HEK293T (cell line): ENCODE data around the gene AKT3.

ENCODE experiments used
- CTCF ChIA-PET: fragments of 350-600 bp; formaldehyde crosslinking; extraction: SDS; loops from one replicate; lab custom pipeline; 2021; ENCODE audit warnings: antibody characterized with exemption, inconsistent platforms; lab: Yijun Ruan, JAX
- POLR2A ChIA-PET: fragments of 350-600 bp; formaldehyde crosslinking; extraction: SDS; loops from one replicate; lab custom pipeline; 2020; ENCODE audit warnings: antibody characterized with exemption, inconsistent platforms; lab: Yijun Ruan, JAX
- DNase-seq: peaks from one replicate; pipeline ENCODE4 v3.0.0; 2012; ENCODE audit warnings: mixed read lengths; ENCODE audit errors: extremely low spot score
- ARNT ChIP-seq: fragments of 450-650 bp; IDR thresholded peaks from 2 replicates; pipeline ENCODE4 v1.6.1; 2017; ENCODE audit warnings: mild to moderate bottlenecking
- BHLHE40 ChIP-seq: fragments of 450-650 bp; IDR thresholded peaks from 2 replicates; pipeline ENCODE4 v1.6.1; 2016; ENCODE audit warnings: mild to moderate bottlenecking, moderate library complexity, borderline replicate concordance
- CTBP1 ChIP-seq: fragments of 450-650 bp; IDR thresholded peaks from 2 replicates; pipeline ENCODE4 v1.6.1; 2016; ENCODE audit warnings: borderline replicate concordance
- ELF4 ChIP-seq: fragments of 450-650 bp; IDR thresholded peaks from 2 replicates; pipeline ENCODE4 v1.6.1; 2017; ENCODE audit warnings: antibody characterized with exemption
- FOXA1 ChIP-seq: fragments of 450-650 bp; IDR thresholded peaks from 2 replicates; pipeline ENCODE4 v1.6.1; 2016; ENCODE audit warnings: mild to moderate bottlenecking
- FOXK2 ChIP-seq: fragments of 450-650 bp; IDR thresholded peaks from 2 replicates; pipeline ENCODE4 v1.6.1; 2016; ENCODE audit warnings: mild to moderate bottlenecking
- FOXM1 ChIP-seq: fragments of 450-650 bp; IDR thresholded peaks from 2 replicates; pipeline ENCODE4 v1.6.1; 2017; ENCODE audit warnings: mild to moderate bottlenecking, borderline replicate concordance
- HDGF ChIP-seq: fragments of 450-650 bp; IDR thresholded peaks from 2 replicates; pipeline ENCODE4 v1.6.1; 2017; ENCODE audit warnings: antibody characterized with exemption, borderline replicate concordance
- L3MBTL2 ChIP-seq: fragments of 450-650 bp; conservative IDR thresholded peaks from 2 replicates; pipeline ENCODE4 v1.6.1; 2016; ENCODE audit warnings: mild to moderate bottlenecking
- LEF1 ChIP-seq: fragments of 450-650 bp; IDR thresholded peaks from 2 replicates; pipeline ENCODE4 v1.6.1; 2017; ENCODE audit warnings: mild to moderate bottlenecking, borderline replicate concordance
- NFRKB ChIP-seq: fragments of 450-650 bp; IDR thresholded peaks from 2 replicates; pipeline ENCODE4 v1.6.1; 2016; ENCODE audit warnings: mild to moderate bottlenecking, moderate library complexity
- SP1 ChIP-seq: fragments of 450-650 bp; IDR thresholded peaks from 2 replicates; pipeline ENCODE4 v1.6.1; 2017
- SUZ12 ChIP-seq: fragments of 450-650 bp; IDR thresholded peaks from 2 replicates; pipeline ENCODE4 v1.6.1; 2016; ENCODE audit warnings: mild to moderate bottlenecking
- TARDBP ChIP-seq: fragments of 450-650 bp; IDR thresholded peaks from 2 replicates; pipeline ENCODE4 v1.6.1; 2016
- ZNF384 ChIP-seq: fragments of 450-650 bp; IDR thresholded peaks from 2 replicates; pipeline ENCODE4 v1.6.1; 2016
- TF ChIP-seq, protein P1 (sequence below): fragments of 450-650 bp; IDR thresholded peaks from 2 replicates; pipeline ENCODE4 v1.6.1; 2016

Gene AKT3

DNA sequence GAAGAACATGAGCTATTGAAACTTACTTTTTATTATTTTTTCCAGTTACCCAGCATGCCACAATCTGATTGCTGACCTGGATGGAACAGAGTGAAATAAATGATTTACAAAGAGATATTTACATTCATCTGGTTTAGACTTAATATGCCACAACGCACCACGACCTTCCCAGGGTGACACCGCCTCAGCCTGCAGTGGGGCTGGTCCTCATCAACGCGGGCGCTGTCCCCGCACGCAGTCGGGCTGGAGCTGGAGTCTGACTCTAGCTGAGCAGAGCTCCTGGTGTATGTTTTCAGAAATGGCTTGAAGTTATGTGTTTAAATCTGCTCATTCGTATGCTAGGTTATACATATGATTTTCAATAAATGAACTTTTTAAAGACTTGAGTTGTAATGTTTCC lies 350.3 kb downstream of the AKT3 start:
- no peak for DNase-seq
- ChIA-PET CTCF (no interaction called here), POLR2A (no interaction called here)
- TF ChIP-seq TARDBP = no peak
- no peak for TF ChIP-seq L3MBTL2
- no peak for TF ChIP-seq FOXA1

DNA sequence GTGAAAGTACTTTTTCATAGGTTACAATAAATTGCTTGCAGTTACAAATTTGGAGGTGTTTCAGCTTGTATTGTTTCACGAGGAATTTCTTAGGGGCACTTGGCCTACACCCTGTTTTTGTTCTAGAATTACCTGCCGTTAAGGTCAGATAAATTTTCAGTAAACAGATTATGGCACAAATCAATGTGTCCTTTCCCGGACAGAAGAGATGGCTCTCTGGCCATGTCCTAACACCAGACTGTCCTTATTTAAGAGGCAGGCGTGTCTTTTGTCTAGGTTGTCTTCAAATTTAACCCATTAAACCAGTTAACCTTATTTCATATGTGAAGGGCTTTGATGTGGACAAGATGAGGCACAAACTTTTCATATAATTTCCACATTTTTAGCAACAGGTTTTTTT lies 350.8 kb downstream of the AKT3 start:
- TF ChIP-seq SP1 (no peak), FOXA1 (no peak), FOXM1 (no peak), TARDBP (no peak), HDGF (no peak), ARNT (no peak), LEF1 (no peak), ELF4 (no peak), BHLHE40 (no peak)
- DNase-seq = no peak
- ChIA-PET CTCF (no interaction called here), POLR2A (no interaction called here)

DNA sequence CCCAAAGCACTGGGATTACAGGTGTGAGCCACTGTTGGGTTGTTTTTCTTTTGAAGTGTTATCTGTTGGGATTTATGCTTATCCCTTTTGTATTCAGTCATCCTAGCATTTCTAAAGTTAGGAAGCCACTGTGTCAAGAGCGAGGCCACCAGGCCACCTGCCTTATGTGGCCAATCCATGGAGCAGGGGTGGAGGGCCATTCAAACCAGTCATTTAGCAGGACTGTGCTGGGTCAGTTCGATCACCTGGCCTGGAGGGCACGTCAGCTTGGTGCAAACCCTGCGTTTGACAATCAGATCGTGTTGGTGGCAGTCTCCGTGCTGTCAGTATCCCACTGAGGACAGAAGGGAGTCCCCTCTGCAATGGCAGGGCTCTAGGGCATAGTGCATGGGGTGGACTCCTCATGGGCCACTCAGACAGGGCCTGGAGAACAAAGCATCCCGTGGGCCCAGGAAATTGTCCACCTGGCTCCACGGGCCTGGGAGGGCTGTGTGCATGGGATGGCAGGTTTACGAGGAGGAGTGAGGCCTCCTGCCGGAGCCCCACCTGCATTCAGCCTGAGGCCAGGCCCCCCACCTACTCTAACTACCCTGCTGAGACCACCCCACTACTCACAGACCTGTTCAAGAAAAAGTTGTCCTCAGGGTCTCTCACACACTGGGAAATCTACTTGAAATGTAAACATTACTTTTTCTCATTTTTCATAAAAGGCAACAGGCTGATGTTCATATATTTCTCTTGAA lies 351.9 kb downstream of the AKT3 start:
- TF ChIP-seq SUZ12 (no peak), TARDBP (no peak)
- TF ChIP-seq, protein P1, sequence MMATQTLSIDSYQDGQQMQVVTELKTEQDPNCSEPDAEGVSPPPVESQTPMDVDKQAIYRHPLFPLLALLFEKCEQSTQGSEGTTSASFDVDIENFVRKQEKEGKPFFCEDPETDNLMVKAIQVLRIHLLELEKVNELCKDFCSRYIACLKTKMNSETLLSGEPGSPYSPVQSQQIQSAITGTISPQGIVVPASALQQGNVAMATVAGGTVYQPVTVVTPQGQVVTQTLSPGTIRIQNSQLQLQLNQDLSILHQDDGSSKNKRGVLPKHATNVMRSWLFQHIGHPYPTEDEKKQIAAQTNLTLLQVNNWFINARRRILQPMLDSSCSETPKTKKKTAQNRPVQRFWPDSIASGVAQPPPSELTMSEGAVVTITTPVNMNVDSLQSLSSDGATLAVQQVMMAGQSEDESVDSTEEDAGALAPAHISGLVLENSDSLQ = no peak
- CTCF ChIA-PET = no interaction called here
- POLR2A ChIA-PET = no interaction called here
- DNase-seq = no peak

DNA sequence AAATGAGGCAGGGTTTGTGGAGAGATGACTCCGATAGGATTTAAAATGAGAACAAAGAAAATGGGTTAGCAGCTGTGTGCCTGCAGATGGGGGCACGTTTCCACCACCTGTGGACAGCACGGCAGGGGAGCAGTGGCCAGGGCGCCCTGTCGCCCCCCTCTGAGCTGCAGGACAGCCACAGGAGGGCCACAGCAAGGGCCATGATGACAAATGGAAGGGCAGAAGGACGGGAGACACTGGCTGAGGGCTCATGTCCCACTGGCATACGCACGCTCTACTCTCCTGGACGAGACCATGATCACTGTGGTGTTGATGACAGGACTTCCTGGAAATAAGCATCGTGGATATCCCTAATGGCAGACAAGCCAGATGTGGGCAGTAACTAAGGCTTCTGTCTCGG lies 353.2 kb downstream of the AKT3 start:
- no peak for TF ChIP-seq L3MBTL2
- TF ChIP-seq BHLHE40 = no peak
- no peak for TF ChIP-seq TARDBP
- no peak for TF ChIP-seq SUZ12
- TF ChIP-seq FOXM1 = no peak
- TF ChIP-seq ELF4 = no peak
- TF ChIP-seq FOXA1 = no peak
- no peak for TF ChIP-seq NFRKB
- TF ChIP-seq FOXK2 = no peak
- TF ChIP-seq, protein P1 = no peak
- TF ChIP-seq SP1 = no peak
- no peak for TF ChIP-seq ZNF384
- TF ChIP-seq HDGF = no peak
- no peak for TF ChIP-seq CTBP1
- no peak for TF ChIP-seq LEF1
- no peak for TF ChIP-seq ARNT
- no peak for DNase-seq
- POLR2A ChIA-PET = no interaction called here
- CTCF ChIA-PET = no interaction called here

DNA sequence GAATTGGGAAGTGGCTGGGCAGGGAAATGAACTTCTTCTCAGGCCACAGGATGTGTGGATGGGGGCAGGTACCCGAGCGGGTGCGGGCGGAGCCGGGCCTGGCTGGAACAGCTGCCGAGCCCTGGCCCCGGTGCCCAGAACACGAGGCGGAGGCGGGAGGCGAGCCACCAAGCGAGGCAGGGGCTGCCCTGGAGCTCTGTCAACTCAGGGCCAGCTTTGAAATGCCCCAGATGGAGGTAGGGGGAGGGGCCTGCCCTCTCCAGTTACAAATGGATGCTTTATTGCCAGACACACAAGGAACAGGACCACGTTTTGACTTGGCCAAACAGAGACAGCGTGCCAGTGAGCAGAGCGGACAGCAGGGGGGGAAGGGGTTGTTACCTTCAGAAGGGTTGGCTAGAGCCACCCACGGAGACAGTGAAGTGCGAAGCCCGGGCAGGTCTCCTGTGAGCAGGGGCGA lies 353.8 kb downstream of the AKT3 start:
- no peak for DNase-seq
- TF ChIP-seq, protein P1 = no peak
- no peak for TF ChIP-seq CTBP1
- no peak for TF ChIP-seq NFRKB
- TF ChIP-seq BHLHE40 = no peak
- TF ChIP-seq LEF1 = no peak
- no peak for TF ChIP-seq FOXM1
- TF ChIP-seq TARDBP = no peak
- TF ChIP-seq ELF4 = no peak
- no peak for TF ChIP-seq HDGF
- TF ChIP-seq SP1 = no peak
- TF ChIP-seq ZNF384 = no peak
- TF ChIP-seq ARNT = no peak
- TF ChIP-seq SUZ12 = no peak
- no peak for TF ChIP-seq FOXA1
- TF ChIP-seq FOXK2 = no peak
- TF ChIP-seq L3MBTL2 = no peak
- ChIA-PET POLR2A (no interaction called here), CTCF (no interaction called here)

DNA sequence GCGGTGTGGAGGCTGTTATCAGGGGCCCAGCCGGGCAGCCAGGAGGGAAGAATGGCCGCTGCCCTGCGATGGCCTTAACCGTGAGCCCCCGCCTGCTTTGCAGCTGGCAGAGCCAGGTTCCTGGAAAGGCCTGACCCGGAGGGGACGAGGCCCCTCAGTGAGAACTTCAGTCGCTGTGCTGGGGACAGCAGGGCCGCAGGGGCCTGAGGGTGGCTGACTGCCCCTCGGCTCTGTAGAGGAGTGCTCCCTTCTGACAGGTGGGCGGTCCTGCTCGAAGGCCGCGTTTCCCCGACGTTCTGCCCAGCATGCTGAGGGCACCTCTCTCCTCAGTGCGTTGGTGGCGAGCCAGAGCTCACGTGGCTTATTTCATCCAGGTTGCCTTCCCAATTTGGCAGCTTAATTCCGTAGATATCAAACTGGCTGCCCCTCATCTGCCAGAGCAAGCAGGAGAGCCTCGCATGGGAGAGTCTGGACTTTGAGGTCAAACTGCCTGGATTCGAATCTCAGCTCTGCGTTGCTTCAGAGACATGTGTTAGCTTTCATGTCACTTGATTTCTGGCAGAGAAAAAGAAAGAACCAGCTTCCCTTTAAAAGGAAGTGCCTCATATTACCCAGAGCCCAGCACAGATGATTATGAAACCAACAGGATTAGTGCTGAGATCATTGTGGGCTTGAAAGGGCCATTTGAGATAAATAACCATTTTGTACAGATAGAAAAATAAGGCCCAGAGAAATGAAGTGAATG lies 354.4 kb downstream of the AKT3 start:
- CTCF ChIA-PET = no interaction called here
- DNase-seq = no peak
- TF ChIP-seq ZNF384 (no peak), FOXM1 (no peak), SUZ12 (no peak), SP1 (no peak), NFRKB (no peak), FOXK2 (no peak), LEF1 (no peak), CTBP1 (no peak), BHLHE40 (no peak), TARDBP (no peak), HDGF (no peak), ARNT (no peak), ELF4 (no peak), L3MBTL2 (no peak)
- TF ChIP-seq, protein P1 = no peak
- POLR2A ChIA-PET = no interaction called here
